IMR-90 (cell line): Measurements from ENCODE around the gene ACADSB. TPM values are rescaled to one million over a fixed set of nuclear protein-coding genes. Genes with fewer than 3 reads are reported as not detected.

ENCODE experiments used
- ATAC-seq: fragments of 200-7000 bp; cut with Tn5 transposase; 2 replicates; pipeline ENCODE4 v1.9.1; 2020; ENCODE audit warnings: low read depth, mild to moderate bottlenecking, moderate library complexity
- BruUV-seq: library from RNA; stranded (reverse); fragments of 400-500 nt; replicated peaks from 2 replicates; lab custom pipeline; 2021; lab: Mats Ljungman, UMichigan
- CTCF ChIA-PET: fragments of 300-600 bp; formaldehyde crosslinking; extraction: SDS; loops from one replicate; lab custom pipeline; 2021; ENCODE audit warnings: antibody characterized with exemption; lab: Yijun Ruan, JAX
- POLR2A ChIA-PET: fragments of 300-600 bp; sonication (Branson Sonifier 250); formaldehyde crosslinking; loops from one replicate; lab custom pipeline; 2022; ENCODE audit warnings: antibody characterized with exemption; ENCODE audit not compliant: unreplicated experiment; lab: Charles Lee
- DNase-seq: peaks from one replicate; pipeline ENCODE4 v3.0.0; 2013
- H2AFZ ChIP-seq: replicated peaks from 2 replicates; pipeline ENCODE3; 2013; ENCODE audit warnings: low read length, mild to moderate bottlenecking; ENCODE audit not compliant: poor library complexity
- H2AK5ac ChIP-seq: 2 replicates; pipeline ENCODE4 v1.6.1; 2013; ENCODE audit warnings: low read depth, low read length, inconsistent platforms
- H2AK9ac ChIP-seq: replicated peaks from 2 replicates; pipeline ENCODE3; 2013; ENCODE audit warnings: mild to moderate bottlenecking, low read depth, low read length, moderate library complexity; ENCODE audit not compliant: poor library complexity
- H2BK120ac ChIP-seq: 2 replicates; pipeline ENCODE4 v1.6.1; 2013; ENCODE audit warnings: low read depth, low read length, inconsistent platforms
- H2BK15ac ChIP-seq: 3 replicates; pipeline ENCODE4 v1.6.1; 2013; ENCODE audit warnings: low read depth, low read length, inconsistent platforms
- H2BK20ac ChIP-seq: 2 replicates; pipeline ENCODE4 v1.6.1; 2013; ENCODE audit warnings: low read depth, mild to moderate bottlenecking, inconsistent platforms, low read length, moderate library complexity
- H2BK5ac ChIP-seq: 2 replicates; pipeline ENCODE4 v1.6.1; 2013; ENCODE audit warnings: mild to moderate bottlenecking, low read depth, low read length, inconsistent platforms; ENCODE audit not compliant: poor library complexity, severe bottlenecking
- H3K14ac ChIP-seq: replicated peaks from 2 replicates; pipeline ENCODE4 v1.6.1; 2013; ENCODE audit warnings: low read depth, low read length, inconsistent platforms
- H3K18ac ChIP-seq: 2 replicates; pipeline ENCODE4 v1.6.1; 2013; ENCODE audit warnings: low read depth, low read length, control low read depth
- H3K23ac ChIP-seq: 2 replicates; pipeline ENCODE4 v1.6.1; 2013; ENCODE audit warnings: low read depth, low read length, inconsistent platforms
- H3K27ac ChIP-seq: 2 replicates; pipeline ENCODE4 v1.5.1; 2013; ENCODE audit warnings: mild to moderate bottlenecking, control low read depth, low read length; ENCODE audit not compliant: insufficient read depth
- H3K27me3 ChIP-seq: 2 replicates; pipeline ENCODE4 v1.6.1; 2013; ENCODE audit warnings: low read length; ENCODE audit not compliant: control insufficient read depth, insufficient read depth
- H3K36me3 ChIP-seq: 2 replicates; pipeline ENCODE4 v1.6.1; 2013; ENCODE audit warnings: low read length, mixed read lengths; ENCODE audit not compliant: control insufficient read depth, insufficient read depth
- H3K4ac ChIP-seq: 2 replicates; pipeline ENCODE4 v1.6.1; 2013; ENCODE audit warnings: low read depth, low read length, inconsistent platforms
- H3K4me1 ChIP-seq: 2 replicates; pipeline ENCODE4 v1.6.1; 2013; ENCODE audit warnings: low read length, mixed read lengths; ENCODE audit not compliant: control insufficient read depth, insufficient read depth
- H3K4me2 ChIP-seq: 2 replicates; pipeline ENCODE4 v1.6.1; 2013; ENCODE audit warnings: low read depth, mild to moderate bottlenecking, control low read depth, low read length, moderate library complexity
- H3K4me3 ChIP-seq: 2 replicates; pipeline ENCODE4 v1.5.1; 2013; ENCODE audit warnings: low read depth, mild to moderate bottlenecking, control low read depth, low read length, moderate library complexity; ENCODE audit not compliant: insufficient read depth
- H3K56ac ChIP-seq: 2 replicates; pipeline ENCODE4 v1.6.1; 2013; ENCODE audit warnings: low read length, inconsistent platforms; ENCODE audit not compliant: insufficient read depth; ENCODE audit errors: extremely low read depth
- H3K79me1 ChIP-seq, 2 experiments: 2 replicates each; pipeline ENCODE4 v1.6.1; 2013; ENCODE audit warnings: low read length in 2 of 2, inconsistent platforms in 1 of 2, low read depth in 1 of 2
- H3K9ac ChIP-seq: 2 replicates; pipeline ENCODE4 v1.6.1; 2013; ENCODE audit warnings: low read depth, low read length, control low read depth
- H3K9me1 ChIP-seq: 2 replicates; pipeline ENCODE4 v1.6.1; 2013; ENCODE audit warnings: low read length, inconsistent platforms; ENCODE audit not compliant: insufficient read depth
- H3K9me3 ChIP-seq: 2 replicates; pipeline ENCODE4 v1.6.1; 2013; ENCODE audit warnings: low read length; ENCODE audit not compliant: control insufficient read depth, insufficient read depth
- H4K20me1 ChIP-seq: 2 replicates; pipeline ENCODE4 v1.6.1; 2013; ENCODE audit warnings: low read length, inconsistent platforms; ENCODE audit not compliant: insufficient read depth
- H4K5ac ChIP-seq: 2 replicates; pipeline ENCODE4 v1.6.1; 2013; ENCODE audit warnings: mild to moderate bottlenecking, low read depth, low read length, control low read depth
- H4K8ac ChIP-seq, 2 experiments: 2 replicates each; pipeline ENCODE4 v1.6.1; 2013; ENCODE audit warnings: low read depth in 2 of 2, low read length in 2 of 2, control low read depth in 1 of 2, inconsistent platforms in 1 of 2
- H4K91ac ChIP-seq: 2 replicates; pipeline ENCODE4 v1.6.1; 2013; ENCODE audit warnings: low read depth, low read length, inconsistent platforms; ENCODE audit not compliant: insufficient read depth
- CTCF ChIP-seq: conservative IDR thresholded peaks from 2 replicates; pipeline ENCODE4 v1.5.1; 2012; ENCODE audit warnings: mild to moderate bottlenecking, low read depth, low read length, improper control_type of control experiment
- FOS ChIP-seq: fragments of 150-350 bp; IDR thresholded peaks from 2 replicates; pipeline ENCODE4 v1.6.1; 2016; ENCODE audit warnings: low read depth, low read length
- WGBS, 2 experiments: methylation state at CpG; one replicate each; pipeline versions ENCODE4 v1.1.5 to v1.1.7; 2013; ENCODE audit warnings: missing lambda C conversion rate in 2 of 2; ENCODE audit not compliant: insufficient read length in 1 of 2; ENCODE audit errors: extremely low coverage in 2 of 2; 5-methylcytosine and 5-hydroxymethylcytosine counted together
- dilution Hi-C: fragments of 300-500 bp; cut with HindIII; formaldehyde crosslinking; loops from one replicate; pipeline ENCODE4 v1.14.3; 2018; ENCODE audit warnings: low sequenced_read_pairs; ENCODE audit not compliant: unreplicated experiment
- in situ Hi-C: fragments of 300-500 bp; cut with MboI; formaldehyde crosslinking; loops from 3 replicates; pipeline ENCODE4 v1.14.3; 2019; ENCODE audit warnings: low sequenced_read_pairs, inconsistent platforms, mixed read lengths
- intact Hi-C: fragments of 100-400 bp; cut with micrococcal nuclease; formaldehyde crosslinking; loops from 2 replicates; pipeline ENCODE4 v1.10.0; 2022
- polyA plus RNA-seq, 3 experiments: library from polyadenylated mRNA; depleted of rRNA; stranded (reverse); fragments of >200 nt; gene quantifications; 2 replicates each; pipeline ENCODE4 v1.2.3, GENCODE V29; 2012; ENCODE audit warnings: low replicate concordance in 1 of 3
- total RNA-seq: library from RNA; depleted of rRNA; stranded (reverse); fragments of >200 nt; gene quantifications from 2 replicates; pipeline ENCODE4 v1.2.3, GENCODE V29; 2012

Gene ACADSB
- total and polyA plus RNA-seq, 2 of the 4 experiments (the other 2 are of a cell fraction), result 6.2 to 10.6 TPM

GRCh38 chr10:123021517-123021916 lies 12.7 kb downstream of the ACADSB start:
- no peaks in the 10 kb centered on the region for H3K9me3 ChIP-seq
- H3K14ac ChIP-seq, result no peak overlapping the region
- no peak overlapping the region for H2BK15ac ChIP-seq
- CTCF ChIA-PET, result interaction anchor here (0.7 to 1.7 kb wide), 4 partner anchors 9 to 612 kb away, joined by 3 to 4 read pairs (median 3); no protein-coding TSS in a partner anchor
- H2AFZ ChIP-seq, result no peak overlapping the region
- no peaks in the 10 kb centered on the region for H4K20me1 ChIP-seq
- H3K4me3 ChIP-seq, result no peak overlapping the region
- no peak overlapping the region for H2AK9ac ChIP-seq
- in situ Hi-C loops (no loop called here), intact Hi-C loops (no loop called here), dilution Hi-C loops (no loop called here)
- no peak overlapping the region for H3K18ac ChIP-seq
- no peak overlapping the region for H3K27ac ChIP-seq
- H3K4ac ChIP-seq, result no peak overlapping the region
- no peaks in the 10 kb centered on the region for H3K36me3 ChIP-seq
- H2BK20ac ChIP-seq, result no peak overlapping the region
- H4K5ac ChIP-seq, result no peak overlapping the region
- H2AK5ac ChIP-seq, result no peak overlapping the region
- no peaks in the 10 kb centered on the region for H3K4me1 ChIP-seq
- no peak overlapping the region for H2BK5ac ChIP-seq
- no peaks in the 10 kb centered on the region for H3K27me3 ChIP-seq
- H3K56ac ChIP-seq, result no peak overlapping the region
- TF ChIP-seq CTCF, result 0 out of 2 replicates have a peak, but pooled peaks have one; percentile 19
- TF ChIP-seq FOS, result no peak
- DNase-seq (no peak), ATAC-seq (no peak; the same call in 1 of the 2 replicates)
- POLR2A ChIA-PET, result no interaction called here
- no peak overlapping the region for H4K91ac ChIP-seq
- H3K9ac ChIP-seq, result no peak overlapping the region
- H3K79me1 ChIP-seq, result no peaks in the 10 kb centered on the region
- no peaks in the 10 kb centered on the region for H3K9me1 ChIP-seq
- H2BK120ac ChIP-seq, result no peak overlapping the region
- BruUV-seq, result no TSS peak
- H3K23ac ChIP-seq, result no peak overlapping the region
- H3K4me2 ChIP-seq, result no peak overlapping the region
- WGBS, 2 experiments, result 100% methylated on average over 1 of the region's 3 CpGs; no CpG with 5 or more reads in 1 of the 2 experiments
- no peak overlapping the region for H4K8ac ChIP-seq
